ENCODE data around the gene GNB1. TPM values are rescaled to one million over a fixed set of nuclear protein-coding genes. Genes with fewer than 3 reads are reported as not detected.
A peak's percentile ranks its signal among the peaks of the same experiment; 100 is the strongest.

Gene GNB1
- total RNA-seq, 2 experiments from 2014 or later = 138 to 149 TPM

GRCh38 chr1:1841575-1841995 is 49.3 kb downstream of the GNB1 start:
- peaks cover 48% of the 10 kb centered on the region for H3K4me1 ChIP-seq (ENCODE audit: insufficient read depth, low read length)

GRCh38 chr1:1839311-1839965 is 51.4 kb downstream of the GNB1 start:
- H3K27me3 ChIP-seq (ENCODE audit: control insufficient read depth in 1 of 2, insufficient read depth in 2 of 2, low read length in 2 of 2) = no peaks in the 10 kb centered on the region
- ATAC-seq (ENCODE audit: poor library complexity) (no peak), DNase-seq (no peak)
- no peaks in the 10 kb centered on the region for H3K9me3 ChIP-seq (ENCODE audit: control insufficient read depth in 1 of 2, insufficient read depth in 1 of 2, low read length in 2 of 2)
- no peak for TF ChIP-seq CTCF (IDR thresholded peaks at IDR 0.05)
- peaks cover 41% of the 10 kb centered on the region for H3K36me3 Mint-ChIP-seq (ENCODE audit: low read depth)
- CTCF ChIA-PET = interaction anchor here (1.2 kb wide), 1 partner anchor 69 kb away, joined by 5 read pairs; no protein-coding TSS in a partner anchor
- no peaks in the 10 kb centered on the region for H3K27me3 Mint-ChIP-seq
- intact Hi-C loops (cut with DNase I, micrococcal nuclease) = no loop called here
- H3K4me1 ChIP-seq (ENCODE audit: insufficient read depth, low read length) = peaks cover 41% of the 10 kb centered on the region
- H3K4me3 ChIP-seq (ENCODE audit: low read length) = no peak overlapping the region
- H3K4me1 Mint-ChIP-seq (ENCODE audit: low read depth) = peaks cover 42% of the 10 kb centered on the region
- peak overlapping the region; percentile 55 for H3K27ac Mint-ChIP-seq
- H3K4me3 Mint-ChIP-seq = peak overlapping the region; percentile 20
- POLR2A ChIA-PET = no interaction called here
- H3K9me3 Mint-ChIP-seq = no peaks in the 10 kb centered on the region
- no peak overlapping the region for H3K27ac ChIP-seq (ENCODE audit: low read depth in 1 of 2, low read length in 2 of 2)
- H3K36me3 ChIP-seq (ENCODE audit: insufficient read depth, low read length) = peaks cover 30% of the 10 kb centered on the region

More at GRCh38 chr1:1841575-1841995, 49.3 kb downstream of the GNB1 start:
- CTCF ChIA-PET = interaction anchor here (1.2 kb wide), 1 partner anchor 67 kb away, joined by 5 read pairs; no protein-coding TSS in a partner anchor
- peaks cover 45% of the 10 kb centered on the region for H3K36me3 Mint-ChIP-seq (ENCODE audit: low read depth)
- no peaks in the 10 kb centered on the region for H3K27me3 Mint-ChIP-seq
- H3K27ac ChIP-seq (ENCODE audit: low read depth in 1 of 2, low read length in 2 of 2) = no peak overlapping the region
- POLR2A ChIA-PET = interaction anchor here (1.1 kb wide), 1 partner anchor 17 kb away, joined by 3 read pairs; no protein-coding TSS in a partner anchor
- no peak overlapping the region for H3K4me3 ChIP-seq (ENCODE audit: low read length)
- no peaks in the 10 kb centered on the region for H3K9me3 ChIP-seq (ENCODE audit: control insufficient read depth in 1 of 2, insufficient read depth in 1 of 2, low read length in 2 of 2)
- DNase-seq (no peak), ATAC-seq (ENCODE audit: poor library complexity) (peak; percentile 43)
- peak overlapping the region; percentile 50 for H3K4me3 Mint-ChIP-seq
- H3K4me1 Mint-ChIP-seq (ENCODE audit: low read depth) = peaks cover 53% of the 10 kb centered on the region
- no peak for TF ChIP-seq CTCF (IDR thresholded peaks at IDR 0.05)
- no peaks in the 10 kb centered on the region for H3K9me3 Mint-ChIP-seq
- H3K27me3 ChIP-seq (ENCODE audit: control insufficient read depth in 1 of 2, insufficient read depth in 2 of 2, low read length in 2 of 2) = no peaks in the 10 kb centered on the region
- peaks cover 24% of the 10 kb centered on the region for H3K36me3 ChIP-seq (ENCODE audit: insufficient read depth, low read length)
- peak overlapping the region; percentile 85 for H3K27ac Mint-ChIP-seq
- intact Hi-C loops (cut with DNase I, micrococcal nuclease) = loop anchor here (5.0 kb wide), 1 partner anchor 46 kb away; no protein-coding TSS in a partner anchor

GRCh38 chr1:1836119-1836518 is 54.8 kb downstream of the GNB1 start:
- Mint-ChIP-seq H3K9me3 (no peaks in the 10 kb centered on the region), H3K27me3 (no peaks in the 10 kb centered on the region), H3K4me1 (ENCODE audit: low read depth) (peaks cover 33% of the 10 kb centered on the region), H3K27ac (no peak overlapping the region), H3K4me3 (no peak overlapping the region), H3K36me3 (ENCODE audit: low read depth) (peaks cover 68% of the 10 kb centered on the region)
- Histone ChIP-seq H3K4me1 (ENCODE audit: insufficient read depth, low read length) (peaks cover 22% of the 10 kb centered on the region), H3K27me3 (ENCODE audit: control insufficient read depth in 1 of 2, insufficient read depth in 2 of 2, low read length in 2 of 2) (no peaks in the 10 kb centered on the region), H3K36me3 (ENCODE audit: insufficient read depth, low read length) (peaks cover 42% of the 10 kb centered on the region), H3K4me3 (ENCODE audit: low read length) (no peak overlapping the region), H3K27ac (ENCODE audit: low read depth in 1 of 2, low read length in 2 of 2) (no peak overlapping the region), H3K9me3 (ENCODE audit: control insufficient read depth in 1 of 2, insufficient read depth in 1 of 2, low read length in 2 of 2) (no peaks in the 10 kb centered on the region)
- no peak for TF ChIP-seq CTCF (IDR thresholded peaks at IDR 0.05)
- ChIA-PET CTCF (interaction anchor here (0.7 kb wide), 3 partner anchors 70 to 405 kb away, joined by 4 read pairs; no protein-coding TSS in a partner anchor), POLR2A (interaction anchor here (0.6 kb wide), 1 partner anchor 54 kb away, joined by 3 read pairs; no protein-coding TSS in a partner anchor)
- DNase-seq (no peak), ATAC-seq (ENCODE audit: poor library complexity) (no peak)
- intact Hi-C loops (cut with DNase I, micrococcal nuclease) = no loop called here

Data from CD4-positive, alpha-beta T cell (primary cell).